HG02884 (cell line): ENCODE measurements around the gene ZNF337.
"Not testable (repeated sequence)": the region's sequence is repeated elsewhere in the genome, so short reads cannot be mapped to it uniquely, and the experiment has no call there.

Source experiments
- ATAC-seq: cut with Tn5 transposase; IDR thresholded peaks from one replicate; pipeline ENCODE4 v1.9.1; 2021; ENCODE audit warnings: mild to moderate bottlenecking, moderate library complexity; ENCODE audit not compliant: unreplicated experiment

The ZNF337 gene

GRCh38 chr20:25695532-25696370 is 902 bp downstream of the ZNF337 start:
- no peak for ATAC-seq

GRCh38 chr20:25692499-25692898 is 4.2 kb downstream of the ZNF337 start:
- ATAC-seq: no peak

GRCh38 chr20:25690427-25690826 is 6.2 kb downstream of the ZNF337 start:
- no peak for ATAC-seq

- ATAC-seq: peak; percentile 23
These were observed 10.3 kb downstream of the ZNF337 start for GRCh38 chr20:25686081-25687067.

- peak; percentile 72 for ATAC-seq
These were observed 11.2 kb downstream of the ZNF337 start for GRCh38 chr20:25685276-25686080.

GRCh38 chr20:25683826-25684225 is 12.8 kb downstream of the ZNF337 start:
- not testable (repeated sequence) for ATAC-seq

- ATAC-seq: no peak
These were observed 13.6 kb downstream of the ZNF337 start for GRCh38 chr20:25683050-25683449.

- peak; percentile 81 for ATAC-seq
These were observed 20.4 kb downstream of the ZNF337 start for GRCh38 chr20:25676164-25676809.

GRCh38 chr20:25675161-25675560 is 21.5 kb downstream of the ZNF337 start:
- no peak for ATAC-seq

GRCh38 chr20:25672659-25673235 is 23.9 kb downstream of the ZNF337 start:
- no peak for ATAC-seq

GRCh38 chr20:25669826-25670422 is 26.7 kb downstream of the ZNF337 start:
- ATAC-seq: no peak

GRCh38 chr20:25668446-25668845 is 28.2 kb downstream of the ZNF337 start:
- ATAC-seq: no peak

- ATAC-seq: no peak
These were observed 36.7 kb downstream of the ZNF337 start for GRCh38 chr20:25659999-25660398.

GRCh38 chr20:25654487-25654886 is 42.2 kb downstream of the ZNF337 start:
- no peak for ATAC-seq

- ATAC-seq: not testable (repeated sequence)
These were observed 43.8 kb downstream of the ZNF337 start for GRCh38 chr20:25652866-25653265.

- no peak for ATAC-seq
These were observed 51.8 kb downstream of the ZNF337 start for GRCh38 chr20:25644814-25645213.

- ATAC-seq: no peak
These were observed 52.9 kb downstream of the ZNF337 start for GRCh38 chr20:25643716-25644115.

- no peak for ATAC-seq
These were observed 59.4 kb downstream of the ZNF337 start for GRCh38 chr20:25637247-25637646.

GRCh38 chr20:25632940-25633790 is 63.5 kb downstream of the ZNF337 start:
- ATAC-seq: no peak
